GM19238 (cell line): ENCODE data around the gene DISP2.

Experiments used
- DNase-seq: peaks from one replicate; pipeline ENCODE4 v3.0.0; 2011; ENCODE audit warnings: low spot score; ENCODE audit not compliant: insufficient read length

The DISP2 gene

DNA sequence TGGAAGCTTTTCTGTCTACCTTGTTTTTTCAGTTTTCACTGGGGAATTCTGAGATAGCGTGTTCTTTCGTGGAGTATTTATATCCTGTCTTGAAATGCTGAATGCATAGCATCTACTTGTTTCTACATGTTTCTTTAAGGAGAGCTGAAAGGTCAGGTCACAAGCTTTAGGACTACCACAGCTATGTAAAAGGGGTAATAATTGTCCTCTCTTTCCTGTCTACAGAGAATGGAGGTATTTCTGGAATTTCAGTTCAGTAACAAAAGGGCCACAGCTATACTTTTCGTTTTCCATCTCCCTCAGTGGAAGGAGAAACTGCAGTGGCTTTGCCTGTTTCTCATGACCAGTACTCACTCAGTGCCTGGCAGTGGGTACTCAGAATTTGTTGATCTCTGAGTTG is 29.8 kb upstream of the DISP2 start:
- no peak for DNase-seq

DNA sequence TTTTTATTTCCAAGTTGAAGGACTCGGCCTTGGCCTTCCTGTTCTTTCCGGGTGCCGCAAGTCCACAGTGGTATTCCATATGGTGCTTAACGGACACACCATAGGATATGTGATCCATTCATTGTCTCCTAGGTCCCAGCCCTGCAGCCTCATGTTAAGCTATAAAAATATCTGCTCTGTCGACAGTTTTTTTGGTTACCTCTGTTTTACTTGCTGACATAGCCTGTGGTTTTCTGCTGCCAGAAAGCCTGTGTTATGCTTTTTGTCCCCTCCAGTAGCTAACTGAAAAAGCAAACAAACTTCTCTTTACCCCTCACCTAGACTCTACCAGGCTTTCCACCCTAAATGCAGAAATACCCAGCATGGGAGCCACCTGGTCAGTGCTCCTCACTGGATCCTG is 29.3 kb upstream of the DISP2 start:
- DNase-seq = no peak

DNA sequence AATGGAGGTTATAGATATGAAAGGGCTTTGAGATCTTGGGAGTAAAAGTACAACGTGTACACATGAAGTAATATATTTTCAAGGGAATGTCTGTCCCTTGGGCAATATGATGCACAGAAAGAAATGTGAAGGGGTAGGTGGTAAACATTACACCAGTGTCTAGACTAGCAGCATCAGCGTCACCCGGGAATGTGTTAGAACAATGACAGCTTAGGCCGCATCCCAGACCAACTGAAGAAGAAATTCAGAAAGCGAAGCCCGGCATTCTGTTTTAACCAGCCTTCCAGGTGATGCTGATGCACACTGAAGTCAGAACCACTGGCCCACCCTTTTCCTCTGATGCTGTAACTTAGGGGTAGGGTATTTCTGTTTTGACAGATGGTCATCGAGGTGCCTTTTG is 28.2 kb upstream of the DISP2 start:
- DNase-seq = no peak

DNA sequence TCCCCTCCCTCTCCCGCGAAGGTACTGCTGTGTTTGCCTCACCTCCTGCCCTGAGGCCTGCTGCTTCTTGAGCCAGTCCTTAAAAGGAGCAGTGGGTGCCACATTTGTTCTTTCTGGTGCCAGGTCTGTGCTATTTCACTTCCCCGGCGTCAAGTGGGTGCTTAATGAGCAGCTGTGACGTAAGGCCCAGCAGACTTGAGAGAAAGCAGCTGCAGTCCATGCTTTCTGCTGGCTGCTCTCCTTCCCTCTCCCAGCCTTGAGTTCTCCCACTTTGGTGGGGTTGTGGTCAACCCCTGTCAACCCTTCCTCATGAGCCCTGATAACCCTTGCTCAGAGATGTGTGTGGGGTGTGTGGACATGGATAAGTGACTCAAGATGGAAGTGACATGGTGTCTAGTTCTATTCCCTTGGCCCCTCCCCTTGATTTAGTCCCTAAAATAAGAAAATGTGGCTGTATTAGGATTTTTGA is 27.6 kb upstream of the DISP2 start:
- DNase-seq = no peak

DNA sequence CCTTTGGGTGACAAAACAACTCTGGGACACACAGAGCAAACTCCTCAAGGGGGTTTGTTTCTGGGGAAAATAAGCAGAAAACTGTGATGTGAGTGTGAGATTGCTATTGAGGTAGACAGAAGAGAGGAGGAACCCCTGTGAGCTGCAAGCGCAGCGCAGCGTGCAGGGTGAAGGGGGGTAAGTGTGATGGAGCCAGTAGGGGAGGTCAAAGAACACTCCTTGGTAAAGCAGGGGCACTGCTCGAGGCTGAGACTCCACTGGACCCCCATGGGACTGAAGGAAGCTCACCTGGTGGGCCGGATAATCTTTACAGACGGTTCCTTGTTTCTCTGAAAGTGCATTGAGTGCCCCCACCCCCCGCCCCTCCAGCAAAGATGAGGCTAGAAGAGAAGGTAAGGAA is 27.0 kb upstream of the DISP2 start:
- DNase-seq = no peak

DNA sequence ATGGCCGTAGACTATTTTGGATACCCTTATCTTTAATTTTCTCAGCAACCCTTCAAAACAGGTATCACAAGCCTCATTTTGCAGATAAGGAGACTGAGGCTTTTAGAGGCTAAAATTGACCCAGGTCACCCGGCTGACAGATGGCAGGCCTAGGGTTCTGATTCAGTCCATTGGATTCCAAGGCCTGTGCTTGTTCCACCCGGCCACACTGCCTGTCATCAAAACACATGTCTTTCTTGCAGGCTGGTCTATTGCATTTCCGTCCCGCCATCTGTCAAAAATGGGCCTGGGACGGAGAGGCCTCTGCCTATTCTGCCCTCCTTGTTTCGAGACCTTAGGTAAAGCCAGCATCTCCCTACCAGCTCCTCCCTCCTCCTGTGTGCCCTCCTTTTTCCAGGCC is 26.4 kb upstream of the DISP2 start:
- DNase-seq = no peak

DNA sequence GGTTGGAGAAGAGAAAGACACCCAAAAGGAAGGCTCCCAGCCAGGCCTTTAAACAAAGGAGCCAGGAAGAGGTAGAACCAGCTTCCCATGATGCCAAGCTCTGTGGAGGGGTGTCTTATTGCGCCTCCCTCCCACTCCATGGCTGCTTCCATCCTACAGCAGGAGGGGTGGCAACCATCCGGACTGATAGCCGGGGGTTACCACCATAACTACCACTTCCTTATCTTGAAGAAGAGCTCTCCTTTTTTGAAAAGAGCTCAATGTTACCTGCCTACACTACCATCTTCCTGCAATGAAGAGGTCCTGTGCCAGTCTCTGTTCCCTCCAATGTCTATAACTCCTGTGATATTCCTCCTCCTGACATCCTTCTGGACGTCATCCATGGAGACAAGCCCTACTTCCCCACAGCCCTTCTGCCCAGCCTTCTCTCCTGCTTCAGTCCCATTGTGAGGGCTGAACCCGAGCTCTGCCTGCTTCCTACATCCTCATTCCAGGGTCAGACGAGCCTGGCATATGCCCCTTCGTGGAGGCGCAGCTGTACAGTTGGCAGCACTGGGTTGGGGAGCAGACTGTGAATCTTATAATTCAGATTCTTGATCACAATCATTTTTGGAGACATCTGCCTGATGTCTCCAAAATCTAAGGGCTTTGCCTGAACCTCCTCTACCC is 25.8 kb upstream of the DISP2 start:
- no peak for DNase-seq

DNA sequence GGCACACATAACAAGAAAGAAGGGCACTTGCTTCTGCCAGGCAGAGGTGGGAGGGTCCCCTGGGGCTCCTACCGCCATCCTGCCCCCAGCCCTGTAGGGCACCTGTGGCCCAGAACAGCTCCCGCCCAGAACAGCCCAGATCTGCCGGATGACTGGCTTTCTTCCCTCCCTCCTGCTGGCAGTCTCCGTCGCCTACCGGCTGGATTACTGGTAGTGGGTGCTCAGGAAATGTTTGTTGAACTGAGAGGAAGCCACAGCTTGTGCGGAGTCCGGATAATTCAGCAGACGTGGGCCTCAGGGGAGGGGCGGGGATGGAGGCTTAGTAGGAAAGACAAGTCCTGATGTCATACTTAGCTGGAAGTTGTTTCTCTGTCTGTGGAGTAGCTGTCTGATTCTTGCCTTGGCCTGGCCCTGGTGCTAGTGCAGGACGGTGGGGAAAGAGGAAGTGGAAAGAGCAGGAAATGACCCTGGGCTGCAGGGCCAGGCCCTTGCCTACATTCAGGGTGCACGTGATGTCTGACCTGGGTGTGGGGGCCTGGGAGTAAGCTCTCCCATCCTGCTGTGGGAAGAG is 24.0 kb upstream of the DISP2 start:
- peak; percentile 53 for DNase-seq

DNA sequence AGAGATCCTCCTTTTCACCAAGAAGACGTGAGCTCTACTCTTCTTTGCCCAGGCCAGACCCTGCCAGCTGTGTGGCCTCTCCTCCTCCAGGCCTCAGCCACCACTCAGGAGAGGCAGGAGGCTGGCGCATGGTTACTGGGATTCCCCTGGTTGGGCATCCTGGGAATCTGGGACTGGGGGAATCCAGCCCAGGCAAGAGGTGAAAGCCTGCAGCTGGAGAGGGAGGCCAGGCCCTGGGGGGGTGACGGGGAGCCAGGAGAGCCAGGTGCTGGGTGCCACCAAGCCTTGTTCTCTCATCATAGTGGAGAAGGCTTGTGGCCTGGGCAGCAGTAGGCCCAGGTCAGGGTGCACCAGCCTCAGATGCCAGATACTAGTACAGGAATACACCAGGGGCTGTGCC is 23.5 kb upstream of the DISP2 start:
- no peak for DNase-seq

DNA sequence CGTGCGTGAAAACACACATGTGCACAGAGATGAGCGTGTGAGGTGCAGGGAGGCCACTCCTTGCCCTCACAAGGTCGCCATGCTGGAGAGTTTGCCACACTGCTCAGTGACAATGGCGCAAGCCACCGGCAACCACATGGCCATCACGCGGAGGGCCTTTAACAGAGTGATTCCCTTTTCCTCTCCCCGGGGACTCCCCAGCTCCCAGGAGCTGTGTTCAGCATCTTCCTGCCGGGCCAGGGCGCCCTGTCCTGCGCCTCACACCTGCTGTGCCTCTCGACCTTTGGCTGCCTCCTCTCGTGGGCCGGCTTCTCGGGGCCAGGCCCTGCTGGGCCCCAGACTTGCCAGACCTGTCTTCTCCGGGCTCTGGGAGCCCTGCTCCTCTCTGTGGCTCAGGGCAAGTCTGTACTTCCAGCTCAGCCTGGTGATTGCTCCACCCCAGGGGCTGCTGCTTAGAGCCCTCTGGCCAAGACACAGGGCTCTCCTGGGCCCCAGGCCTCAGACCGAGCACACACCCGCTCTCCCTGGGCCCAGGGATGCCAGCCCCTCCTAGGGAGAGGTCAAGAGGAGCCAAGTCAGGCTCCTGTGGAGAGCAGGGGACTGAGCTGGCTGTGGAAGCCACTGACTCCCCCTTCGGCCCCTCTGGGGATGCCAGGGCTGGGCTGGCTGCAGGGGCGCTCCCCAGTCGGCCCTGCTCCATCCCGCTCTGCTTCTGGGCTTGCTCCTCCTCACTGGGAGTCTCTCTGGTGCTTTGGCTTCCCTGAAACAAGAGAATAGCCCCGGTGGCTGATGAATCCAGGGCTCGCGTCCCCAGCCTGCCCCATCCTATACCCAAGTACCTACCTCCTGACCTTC is 22.9 kb upstream of the DISP2 start:
- DNase-seq = no peak

DNA sequence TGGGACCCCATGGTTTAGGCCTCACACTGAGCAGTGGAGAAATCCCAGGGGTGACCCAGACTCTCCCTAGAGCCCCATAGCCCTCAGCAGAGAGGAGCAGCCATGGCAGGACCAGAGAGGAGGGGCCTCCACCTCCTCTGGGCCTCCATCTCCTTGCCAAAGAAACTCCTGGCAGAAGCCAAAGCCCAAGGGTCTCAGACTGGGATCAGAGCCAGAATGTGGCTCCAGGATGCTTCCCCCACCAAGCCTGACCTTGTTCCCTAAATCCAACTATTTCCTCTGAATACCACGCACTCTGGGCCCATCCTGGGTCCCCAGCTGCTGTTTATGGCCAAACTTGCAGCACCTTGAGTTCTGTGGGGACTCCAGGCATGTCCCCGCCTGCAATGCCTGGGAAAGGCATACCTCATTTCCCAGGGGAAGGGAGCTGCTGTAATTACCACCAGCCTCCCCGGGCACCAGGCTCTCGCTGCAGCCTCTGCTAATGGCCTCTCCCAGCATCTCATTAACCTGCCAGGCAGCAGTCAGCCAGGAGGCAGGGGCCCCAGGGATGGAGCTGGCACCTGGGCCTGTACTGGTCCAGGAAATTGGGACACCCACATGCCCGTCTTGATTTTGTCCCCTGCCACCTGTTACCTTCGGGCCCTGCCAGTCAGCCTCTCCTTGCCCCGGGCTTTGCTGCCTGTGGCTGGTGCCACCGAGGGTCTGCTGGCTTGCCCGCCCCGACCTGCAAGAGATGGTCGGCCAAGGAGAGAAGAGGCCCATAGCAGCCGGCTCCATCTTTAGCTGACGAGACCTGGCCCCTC is 21.9 kb upstream of the DISP2 start:
- DNase-seq = no peak

DNA sequence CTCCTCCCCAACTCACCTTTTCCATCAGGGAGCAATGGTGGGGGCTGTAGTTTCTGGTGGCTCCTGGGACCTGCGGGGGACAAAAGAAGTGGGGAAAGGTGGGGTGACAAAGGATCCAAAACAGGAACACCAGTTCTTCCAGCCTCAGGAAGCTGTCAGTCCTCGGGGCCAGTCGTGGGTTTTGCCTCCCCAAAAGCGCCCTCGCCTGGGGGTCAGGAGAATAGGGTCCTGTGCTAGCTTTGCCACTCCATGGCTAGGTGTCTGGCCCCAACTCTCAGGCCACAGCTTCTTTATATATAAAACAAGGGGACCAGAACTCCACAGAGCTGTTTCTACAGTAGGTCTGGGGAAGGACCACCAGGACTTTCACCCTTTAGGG is 21.3 kb upstream of the DISP2 start:
- peak; percentile 48 for DNase-seq

DNA sequence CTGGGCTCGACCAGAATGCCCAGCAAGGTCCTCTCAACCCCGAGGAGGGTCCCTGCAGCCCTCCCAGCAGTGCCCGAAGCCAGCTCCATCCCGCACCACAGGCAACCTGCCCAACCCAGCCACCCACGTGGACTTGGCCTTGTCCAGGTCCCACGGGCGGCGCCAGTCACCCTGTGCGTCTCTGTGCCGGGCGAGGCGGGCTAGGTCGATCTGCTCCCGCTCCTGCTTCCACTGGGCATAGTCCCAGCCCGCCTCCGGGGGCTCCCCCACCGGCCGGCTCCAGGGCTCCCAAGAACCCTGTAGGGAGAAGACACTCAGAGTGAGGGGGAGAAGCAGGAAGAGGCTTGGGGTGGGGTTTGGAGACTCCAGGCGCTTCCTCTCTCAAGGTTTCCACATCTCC is 20.4 kb upstream of the DISP2 start:
- no peak for DNase-seq

DNA sequence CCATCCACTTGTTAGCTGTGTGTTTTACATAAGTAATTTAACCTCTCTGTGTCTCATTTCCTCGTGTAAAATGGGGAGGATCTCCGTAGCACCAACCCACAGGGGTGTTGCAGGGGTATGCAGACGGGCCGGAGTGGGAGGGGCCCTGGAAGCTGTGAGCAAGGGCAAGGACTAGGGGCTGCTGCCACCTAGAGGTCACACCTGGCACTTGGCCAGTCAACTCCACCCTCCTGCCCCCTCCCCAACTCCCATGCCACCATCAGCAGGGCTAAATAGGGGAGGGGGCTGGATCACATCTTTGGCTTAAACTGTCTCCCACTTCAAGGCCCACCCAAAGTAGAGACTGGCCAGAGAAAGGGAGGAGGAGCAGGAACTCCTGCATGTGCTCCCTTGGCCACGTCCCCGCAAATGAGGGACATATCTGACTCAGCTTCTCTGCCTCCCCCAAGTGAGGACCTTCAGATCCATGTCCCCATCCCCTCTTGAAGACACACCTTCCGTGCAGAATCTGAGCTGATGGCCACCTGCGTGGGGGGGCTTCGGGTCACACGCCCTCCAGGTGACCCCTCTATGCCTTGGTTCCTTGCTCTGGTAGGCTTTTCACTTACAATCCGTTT is 19.9 kb upstream of the DISP2 start:
- DNase-seq = peak; percentile 91

DNA sequence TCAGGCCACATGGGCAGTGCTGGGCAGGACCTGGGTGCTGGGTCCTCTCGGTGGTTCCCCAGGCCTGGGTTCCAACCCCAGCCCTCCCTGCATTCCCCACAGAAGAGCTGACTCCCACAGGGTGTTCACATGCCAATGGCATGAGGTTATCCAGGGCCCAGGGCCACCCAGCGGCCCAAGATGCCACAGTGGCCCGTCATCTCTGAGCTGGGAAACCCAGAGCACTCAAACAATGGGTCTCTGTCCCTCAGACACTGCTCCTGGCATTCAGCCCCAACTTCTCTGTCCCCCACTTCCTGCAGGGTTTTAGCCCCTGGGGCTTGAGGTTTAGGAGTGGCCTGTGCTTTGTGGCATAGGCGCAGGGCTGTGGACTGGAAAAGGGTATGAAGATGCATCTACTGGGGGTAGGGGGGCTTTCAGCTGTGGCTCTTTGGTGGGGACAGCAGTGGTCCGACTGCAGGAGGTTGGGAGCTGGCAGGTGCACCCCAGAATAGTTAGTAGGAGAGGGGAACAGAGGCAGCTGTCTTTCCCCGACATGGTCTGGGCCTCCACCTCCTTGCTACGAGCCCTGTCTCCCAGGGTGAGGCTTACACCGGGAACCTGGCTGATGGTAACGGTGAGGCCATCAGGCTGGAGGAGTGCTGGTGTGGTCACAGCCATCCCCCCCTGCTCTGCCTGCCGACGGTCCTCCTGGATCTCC is 18.9 kb upstream of the DISP2 start:
- no peak for DNase-seq

DNA sequence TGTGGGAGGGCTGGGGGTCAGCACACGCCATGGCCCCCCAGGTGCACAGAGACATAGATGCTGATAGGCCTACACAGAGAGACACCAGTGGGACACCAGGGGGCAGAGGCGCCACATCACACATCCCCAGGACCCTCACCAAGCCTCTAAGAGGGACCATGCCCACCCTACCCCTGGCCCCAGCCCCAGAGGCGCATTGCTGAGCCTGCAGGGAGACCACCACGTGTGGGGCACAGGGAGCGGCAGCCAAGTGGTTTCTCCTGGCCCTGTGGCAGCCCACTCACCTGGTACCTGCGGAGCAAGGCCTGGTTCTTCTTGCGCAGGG is 18.4 kb upstream of the DISP2 start:
- no peak for DNase-seq

DNA sequence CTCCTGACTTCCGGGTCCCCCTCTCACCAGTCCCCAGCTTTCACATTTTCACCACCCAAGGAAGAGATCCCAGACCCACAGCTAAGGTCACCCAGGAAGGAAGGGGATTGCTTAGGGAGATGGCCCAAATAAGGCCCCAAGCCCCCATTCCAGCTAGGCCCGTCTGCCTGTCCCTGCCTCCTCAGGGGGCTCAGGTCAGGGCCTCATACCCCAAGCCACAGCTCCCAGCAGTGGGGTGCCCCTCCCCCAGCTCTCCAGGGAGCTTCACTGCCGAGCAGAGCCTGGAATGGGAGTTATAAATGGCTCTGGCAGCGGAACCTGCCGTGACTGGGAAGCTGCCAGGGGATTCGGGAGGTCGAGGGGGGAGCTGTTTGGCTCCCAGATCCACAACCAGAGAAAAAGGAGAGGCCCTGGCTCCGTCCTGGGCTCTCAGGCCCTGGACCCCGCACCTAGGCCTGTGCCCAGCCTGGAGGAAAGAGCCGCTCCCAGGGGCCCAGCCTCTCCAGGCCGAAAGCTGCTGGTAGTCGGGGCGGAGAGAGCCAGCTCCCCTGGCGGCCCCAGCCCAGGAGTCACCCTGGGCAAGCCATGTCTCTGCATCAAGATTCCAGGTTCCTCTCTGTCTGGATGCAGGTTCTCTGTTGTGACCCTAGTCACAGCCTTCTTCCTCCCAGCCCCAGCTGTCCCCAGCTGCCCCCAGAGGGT is 17.8 kb upstream of the DISP2 start:
- no peak for DNase-seq

DNA sequence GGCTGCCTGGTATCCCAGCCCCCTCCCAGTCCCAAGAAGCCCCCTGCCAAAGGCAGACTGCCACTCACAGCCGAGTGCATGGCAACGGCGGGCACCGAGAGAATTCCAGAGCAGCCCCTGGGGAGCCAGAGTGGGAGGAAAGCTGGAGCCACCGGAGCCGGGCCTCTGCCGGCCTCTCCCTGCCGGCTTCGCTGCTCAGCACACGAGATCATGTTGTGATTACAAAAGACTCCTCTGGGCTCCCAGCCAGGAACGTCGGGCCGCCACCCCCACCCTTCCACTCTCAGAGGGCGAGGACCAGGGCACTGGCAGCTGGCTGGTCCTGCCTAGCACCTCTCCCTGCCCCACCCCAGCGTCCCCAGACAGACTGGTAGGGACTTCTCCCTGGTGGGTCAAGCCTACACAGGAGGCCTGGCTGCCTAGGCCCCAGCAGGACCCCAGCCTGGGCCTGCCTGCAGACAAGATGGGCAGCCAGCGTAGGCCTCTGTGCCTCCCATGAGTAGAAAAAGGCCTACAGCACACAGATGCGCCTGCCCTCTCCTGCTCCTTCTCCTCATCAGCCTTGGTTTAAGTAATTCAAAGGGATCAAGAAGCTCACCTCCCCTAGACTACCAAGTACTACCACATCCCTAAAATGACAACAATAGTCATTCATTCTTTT is 17.1 kb upstream of the DISP2 start, which contains the start of gene CCDC9B:
TSS of gene CCDC9B (minus strand) at position 200 of the 661 bp plus-strand sequence. CDS start at position 80, 120 bp downstream.
- no peak for DNase-seq
